Inflammatory macrophage (primary cell): ENCODE results near the gene GABRR3.
"Not testable (repeated sequence)": the region's sequence is repeated elsewhere in the genome, so short reads cannot be mapped to it uniquely, and the experiment has no call there.

Experiments used
- DNase-seq, 2 donors: peaks; one replicate each; pipeline ENCODE4 v3.0.0-alpha.2; 2020 to 2022

GABRR3 gene

GRCh38 chr3:98021830-98022560 is 13.1 kb downstream of the GABRR3 start:
- no peak for DNase-seq

- DNase-seq = no peak
These were observed 14.7 kb downstream of the GABRR3 start for GRCh38 chr3:98020412-98020811.

- DNase-seq = no peak
These were observed 16.8 kb downstream of the GABRR3 start for GRCh38 chr3:98018301-98018700.

GRCh38 chr3:98014268-98014585 is 20.9 kb downstream of the GABRR3 start:
- DNase-seq = peak; percentile 22 to 53

GRCh38 chr3:98013411-98014267 is 21.5 kb downstream of the GABRR3 start:
- peak in 1 of 2 donors; percentile 30 for DNase-seq

- DNase-seq = peak in 1 of 2 donors; percentile 26
These were observed 22.1 kb downstream of the GABRR3 start for GRCh38 chr3:98012979-98013378.

GRCh38 chr3:98010883-98011449 is 24.1 kb downstream of the GABRR3 start:
- DNase-seq = not testable (repeated sequence)

GRCh38 chr3:98010194-98010882 is 24.8 kb downstream of the GABRR3 start:
- DNase-seq = no peak

GRCh38 chr3:98008855-98009254 is 26.3 kb downstream of the GABRR3 start:
- no peak for DNase-seq

- no peak for DNase-seq
These were observed 29.7 kb downstream of the GABRR3 start for GRCh38 chr3:98005438-98005837.

- DNase-seq = no peak
These were observed 30.4 kb downstream of the GABRR3 start for GRCh38 chr3:98004721-98005120.

- no peak for DNase-seq
These were observed 31.7 kb downstream of the GABRR3 start for GRCh38 chr3:98003306-98003969.

- DNase-seq = no peak
These were observed 32.4 kb downstream of the GABRR3 start for GRCh38 chr3:98002717-98003116.

- DNase-seq = no peak
These were observed 35.1 kb downstream of the GABRR3 start for GRCh38 chr3:97999994-98000393.

GRCh38 chr3:97999103-97999502 is 36.0 kb downstream of the GABRR3 start:
- DNase-seq = no peak

- DNase-seq = no peak
These were observed 38.1 kb downstream of the GABRR3 start for GRCh38 chr3:97996988-97997387.

- no peak for DNase-seq
These were observed 40.7 kb downstream of the GABRR3 start for GRCh38 chr3:97994328-97994945.

- no peak for DNase-seq
These were observed 41.6 kb downstream of the GABRR3 start for GRCh38 chr3:97993526-97993925.

- no peak for DNase-seq
These were observed 42.5 kb downstream of the GABRR3 start for GRCh38 chr3:97992547-97993173.

GRCh38 chr3:97991293-97991682 is 43.8 kb downstream of the GABRR3 start:
- no peak for DNase-seq

GRCh38 chr3:97990624-97991292 is 44.4 kb downstream of the GABRR3 start:
- peak in 1 of 2 donors; percentile 13 for DNase-seq
